GM19351 (cell line): Measurements from ENCODE around the gene WDR37.
A peak's percentile ranks its signal among the peaks of the same experiment; 100 is the strongest.
"Not testable (repeated sequence)": the region's sequence is repeated elsewhere in the genome, so short reads cannot be mapped to it uniquely, and the experiment has no call there.

Experiments used
- ATAC-seq: cut with Tn5 transposase; IDR thresholded peaks from one replicate; pipeline ENCODE4 v1.9.1; 2021; ENCODE audit warnings: mild to moderate bottlenecking, moderate library complexity; ENCODE audit not compliant: unreplicated experiment

The WDR37 gene

DNA sequence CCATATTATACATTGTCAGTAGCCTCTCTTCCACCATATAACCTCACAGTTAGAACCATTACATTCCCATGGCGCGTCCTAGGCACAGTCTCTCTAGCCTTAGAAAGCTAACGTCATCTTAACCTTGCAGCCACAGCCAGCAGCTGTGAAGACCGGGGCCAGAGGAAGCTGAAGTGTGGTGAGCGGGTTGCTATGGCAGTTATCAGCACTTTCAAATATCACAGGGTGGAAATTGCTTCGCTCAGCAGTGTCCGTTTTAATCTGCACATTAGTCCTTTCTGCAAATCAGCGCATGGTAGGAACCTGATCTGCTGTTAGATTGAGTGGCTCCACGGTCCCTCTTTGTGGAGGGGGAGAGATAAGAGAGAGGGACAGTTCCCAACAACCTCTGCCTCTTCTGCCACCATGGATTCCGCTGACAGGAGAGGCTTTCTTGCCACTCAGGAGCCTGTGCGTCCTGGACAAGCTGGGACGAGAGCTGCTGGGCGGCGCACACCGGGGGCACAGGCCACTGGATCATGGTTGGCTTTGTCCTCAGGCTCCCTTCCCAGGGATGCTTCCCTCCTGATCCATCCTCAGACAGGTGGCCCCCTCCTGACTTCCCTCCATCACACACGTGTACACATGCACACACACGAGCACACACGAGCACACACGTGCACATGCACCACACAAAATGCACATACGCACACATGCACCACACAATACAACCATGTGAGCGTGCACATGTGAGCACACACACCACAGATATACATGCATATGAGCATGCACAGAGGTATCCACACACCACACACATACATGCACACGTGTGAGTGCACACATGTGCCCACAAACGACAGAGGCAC is 93.8 kb downstream of the WDR37 start:
- ATAC-seq = no peak

DNA sequence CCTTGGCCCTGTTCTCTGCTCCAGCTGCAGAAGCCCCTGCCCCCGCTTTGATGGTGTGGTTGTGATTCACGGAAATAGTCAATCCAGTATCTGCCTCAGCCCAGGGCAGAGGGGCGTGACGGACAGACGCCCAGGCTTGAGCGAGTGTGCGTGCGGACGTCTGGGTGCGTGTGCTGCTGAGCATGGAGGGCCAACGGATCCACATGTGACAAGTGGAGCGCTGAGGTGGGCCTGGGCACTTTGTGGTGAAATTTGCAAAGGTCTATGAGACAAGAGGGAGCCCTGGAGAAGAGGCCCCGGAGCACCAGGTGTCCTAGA is 94.4 kb downstream of the WDR37 start:
- ATAC-seq = no peak

DNA sequence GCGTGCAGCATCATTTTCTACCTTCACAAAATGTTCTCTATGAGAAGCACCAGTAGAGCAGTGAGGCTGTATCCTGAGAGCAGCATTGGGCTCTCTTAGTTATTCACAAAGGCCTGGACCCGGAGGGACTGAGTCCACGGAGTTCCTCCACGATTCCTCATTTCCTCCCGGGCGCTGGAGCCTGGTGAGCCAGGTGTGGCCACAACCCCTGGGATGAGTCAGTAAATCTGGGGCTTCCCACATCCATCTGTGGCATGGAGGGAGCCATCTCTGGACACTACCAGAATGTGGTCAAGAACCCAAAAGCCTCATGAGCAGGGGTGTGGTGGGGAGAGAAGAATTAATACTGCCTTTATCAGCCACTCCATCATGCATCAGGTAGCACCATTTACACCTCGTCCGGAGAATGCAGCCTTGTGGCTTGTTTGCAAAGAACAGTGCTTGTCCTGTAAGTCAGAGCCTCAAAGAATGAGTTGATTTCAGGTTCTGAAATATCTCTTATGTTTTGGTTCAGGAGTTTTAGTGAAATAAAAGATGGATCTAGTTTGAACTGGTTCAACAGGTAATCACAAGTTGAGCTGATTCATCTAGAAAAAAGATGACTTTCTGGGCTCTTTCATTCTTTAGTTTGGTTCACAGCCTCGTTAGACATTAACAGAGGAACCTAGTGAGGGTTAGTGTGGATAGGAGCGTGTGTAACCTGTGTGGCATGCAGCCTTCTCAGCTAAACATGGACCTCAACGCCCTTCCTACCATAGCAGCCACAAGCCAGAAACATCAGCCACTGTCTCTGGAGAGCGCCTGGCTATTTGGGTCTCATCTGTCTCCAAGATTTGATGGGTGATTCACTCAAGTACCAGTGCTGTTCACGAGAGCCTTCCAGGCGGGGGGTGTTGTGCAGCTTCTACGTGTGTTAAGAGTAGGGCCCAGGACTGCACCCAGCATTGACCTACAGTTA is 95.2 kb downstream of the WDR37 start:
- ATAC-seq = no peak

DNA sequence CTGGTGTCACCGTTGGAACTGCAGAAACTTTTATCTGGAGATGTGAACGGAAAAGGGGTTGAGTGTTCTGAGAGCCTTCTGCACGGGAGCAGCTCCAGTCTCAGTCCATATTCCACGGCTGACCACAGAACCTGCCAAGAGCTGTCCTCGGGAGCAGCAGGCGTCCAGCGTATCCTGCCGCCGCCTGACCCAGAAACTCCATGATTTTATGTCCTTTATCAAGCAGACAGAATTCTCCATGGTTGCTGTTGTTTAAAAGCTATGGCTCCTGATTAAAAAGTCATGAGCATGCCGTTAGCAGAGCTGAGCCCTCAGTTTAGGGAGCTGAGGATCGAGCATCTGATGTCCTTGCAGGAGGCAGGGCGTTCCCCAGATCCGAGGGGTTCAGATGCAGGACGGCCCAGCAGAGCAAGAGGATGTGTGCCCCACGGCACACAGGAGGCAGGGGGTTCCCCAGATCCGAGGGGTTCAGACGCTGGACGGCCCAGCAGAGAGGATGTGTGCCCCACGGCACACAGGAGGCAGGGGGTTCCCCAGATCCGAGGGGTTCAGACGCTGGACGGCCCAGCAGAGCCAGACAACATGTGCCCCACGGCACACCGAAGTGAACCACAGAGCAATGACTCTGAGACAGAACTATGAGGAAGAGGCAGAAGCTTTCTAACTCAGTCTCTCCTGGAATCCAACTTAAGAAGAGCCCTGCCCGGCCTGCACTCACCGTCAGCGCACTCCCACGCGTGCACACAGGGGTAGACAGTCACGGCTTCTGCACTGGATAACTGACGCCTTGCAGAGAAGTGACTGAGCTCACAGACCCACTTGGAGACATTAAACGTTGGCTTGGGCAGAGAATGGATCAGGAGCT is 96.4 kb downstream of the WDR37 start:
- no peak for ATAC-seq

DNA sequence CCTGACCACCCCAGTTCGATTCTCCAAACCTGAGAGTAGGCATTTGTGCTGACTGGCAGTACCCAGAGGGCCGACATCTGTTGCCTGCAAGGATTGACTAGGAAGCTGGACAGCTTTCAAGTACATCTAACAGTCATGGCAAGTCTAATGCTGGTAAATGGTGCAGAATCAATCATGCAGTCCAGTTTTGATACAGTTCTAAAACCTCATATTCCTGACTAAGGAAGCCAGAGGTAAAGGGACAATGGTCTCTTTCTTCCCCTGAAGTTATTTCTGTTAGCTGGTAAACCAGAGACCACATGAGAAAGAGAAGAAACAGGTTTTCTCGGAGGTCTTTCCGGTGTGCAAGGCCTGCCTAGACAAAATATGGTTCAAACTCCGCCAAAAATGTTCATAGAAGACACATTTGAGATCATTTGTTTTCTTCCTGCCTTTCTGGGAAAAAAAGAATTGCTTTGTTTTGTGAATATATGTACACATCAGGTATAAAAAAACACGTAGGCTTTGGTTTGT is 97.1 kb downstream of the WDR37 start:
- no peak for ATAC-seq

DNA sequence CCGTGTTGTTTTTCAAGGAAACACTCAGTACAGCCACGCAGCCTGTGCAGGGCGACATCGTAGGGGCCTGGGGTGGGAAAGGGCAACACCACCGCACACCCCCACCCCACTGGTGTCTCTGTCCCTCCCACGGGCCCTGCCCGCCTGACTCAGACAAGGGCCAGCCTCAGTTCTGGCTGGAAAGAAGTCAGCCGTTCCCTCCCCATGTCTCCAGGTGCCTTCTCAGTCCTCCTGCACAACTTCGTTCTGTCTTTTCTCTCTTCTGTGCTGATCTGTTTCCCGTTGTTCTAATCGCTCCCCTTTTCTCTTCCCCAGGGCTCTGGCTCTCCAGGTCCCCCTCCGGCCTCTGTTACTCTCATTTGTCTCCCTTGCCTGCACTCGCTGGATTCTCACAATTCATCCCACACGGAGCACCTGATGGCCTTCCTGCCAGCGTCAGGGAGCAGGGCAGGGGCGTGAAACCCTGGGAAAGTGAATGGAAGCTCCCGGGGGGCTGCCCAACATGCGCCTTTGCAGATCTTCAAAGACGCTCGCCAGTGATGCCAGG is 97.7 kb downstream of the WDR37 start:
- ATAC-seq = no peak

DNA sequence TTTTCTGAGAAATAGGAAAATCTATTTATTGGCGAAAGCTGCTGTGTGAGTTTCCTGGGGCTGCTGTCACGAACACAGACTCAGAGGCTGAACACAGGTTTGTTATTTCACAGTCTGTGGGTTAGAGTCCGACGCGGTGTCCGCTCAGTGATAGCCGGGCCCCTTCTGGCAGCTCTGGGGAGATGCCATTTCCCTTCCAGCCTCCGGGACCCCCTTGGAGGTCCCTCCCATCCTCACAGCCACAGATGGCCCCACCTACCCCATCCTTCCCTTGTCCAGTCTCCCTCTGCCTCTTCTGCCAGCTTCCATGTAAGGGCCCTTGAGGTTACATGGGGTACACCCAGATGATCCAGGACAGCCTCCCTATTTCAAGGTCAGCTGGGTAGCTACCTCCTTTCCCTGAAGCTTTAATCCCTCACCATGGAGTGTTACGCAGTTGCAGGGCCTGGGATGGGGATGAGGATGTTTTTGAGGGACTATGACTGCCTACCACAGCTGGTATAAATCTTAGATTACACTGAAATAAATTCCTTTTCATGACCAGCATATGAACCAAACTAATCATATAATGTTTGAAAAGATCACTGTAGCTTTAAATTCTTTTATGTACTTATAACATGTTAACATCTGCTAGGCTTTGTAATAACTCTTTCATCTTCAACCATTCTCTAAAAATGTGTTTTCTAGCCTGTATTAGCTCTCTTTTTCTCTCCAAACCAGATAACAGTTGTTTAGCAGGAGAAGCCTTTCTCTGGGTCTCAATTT is 98.5 kb downstream of the WDR37 start:
- ATAC-seq = no peak

DNA sequence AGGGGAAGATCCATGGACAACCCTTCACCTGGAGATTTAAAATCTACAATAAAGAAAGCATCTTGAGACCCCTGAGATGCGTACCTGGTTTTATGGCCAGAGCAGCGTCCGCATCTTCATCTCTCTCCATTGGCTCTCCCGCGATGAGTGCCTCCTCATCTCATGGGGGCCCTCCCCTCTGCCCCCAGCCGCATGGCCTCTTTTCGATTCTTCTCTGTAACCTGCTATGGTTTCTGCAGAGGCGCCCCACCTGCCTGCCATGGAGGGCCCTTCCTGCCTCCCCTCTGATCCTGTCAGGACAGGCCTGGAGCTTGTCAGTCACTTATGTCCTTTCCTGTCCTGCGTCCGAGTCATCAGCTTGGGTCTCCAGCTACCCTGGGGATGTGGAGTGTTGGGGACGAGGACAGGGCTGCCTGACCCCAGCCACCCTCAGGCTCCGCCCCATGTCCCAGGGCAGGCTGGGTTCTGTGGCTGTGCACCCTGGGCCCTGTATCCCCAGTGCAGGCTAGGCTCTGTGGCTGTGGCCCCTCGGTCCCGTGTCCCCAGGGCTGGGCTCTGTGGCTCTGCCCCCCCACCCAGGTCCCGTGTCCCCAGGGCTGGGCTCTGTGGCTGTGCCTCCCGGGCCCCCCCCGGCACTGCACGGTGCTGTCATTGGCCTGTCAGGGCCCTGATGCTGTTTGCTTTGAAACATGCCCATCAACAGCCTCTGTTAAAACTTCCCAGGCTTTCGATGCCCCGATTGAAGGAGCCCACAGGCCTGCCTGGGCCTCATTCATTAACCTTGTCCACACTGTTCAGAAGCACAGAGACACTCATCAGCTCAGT is 99.8 kb downstream of the WDR37 start:
- no peak for ATAC-seq

DNA sequence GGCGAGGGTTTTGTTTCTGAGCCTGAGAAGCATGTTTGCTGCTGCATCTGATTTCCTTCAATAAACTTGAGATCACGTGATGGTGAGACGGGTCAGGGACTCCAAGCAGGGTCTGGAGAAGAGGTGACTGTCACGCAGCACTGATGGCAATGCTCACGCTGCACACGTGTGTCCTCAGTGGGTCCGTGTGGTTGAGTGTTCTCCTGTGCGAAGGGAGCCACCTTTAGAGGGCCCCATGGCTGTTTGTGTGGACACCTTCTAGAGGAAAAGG is 100.4 kb downstream of the WDR37 start:
- ATAC-seq = no peak

DNA sequence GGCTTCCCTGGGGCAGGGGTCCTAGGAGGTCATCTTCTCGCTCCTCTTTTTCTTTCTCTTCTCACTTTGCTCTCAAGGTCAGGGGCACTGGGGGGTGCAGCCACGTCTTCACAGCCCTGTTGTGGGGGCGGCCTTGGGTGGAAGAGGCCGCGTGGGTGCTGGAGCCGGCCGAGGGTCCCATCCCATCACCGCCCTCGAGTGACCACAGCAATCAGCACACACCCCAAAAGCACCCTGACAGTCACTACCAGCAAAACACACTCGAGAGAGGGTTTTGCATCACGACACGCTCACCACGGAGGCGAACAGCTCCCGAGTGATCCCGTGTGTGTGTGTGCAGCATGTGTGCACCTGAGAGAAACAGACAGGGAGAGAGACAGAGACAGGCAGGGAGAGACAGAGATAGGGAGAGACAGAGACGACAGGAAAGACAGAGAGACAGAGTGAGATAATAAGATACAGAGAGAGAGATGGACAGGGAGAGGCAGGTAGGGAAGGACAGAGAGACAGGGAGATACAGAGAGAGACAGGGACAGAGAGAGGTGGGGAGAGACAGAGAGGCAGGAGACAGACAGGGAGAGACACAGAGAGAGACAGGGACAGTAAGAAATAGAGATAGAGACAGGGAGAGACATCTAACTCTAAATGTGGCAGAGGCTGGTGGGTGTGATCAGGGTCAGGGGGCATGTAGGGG is 100.9 kb downstream of the WDR37 start:
- no peak for ATAC-seq

DNA sequence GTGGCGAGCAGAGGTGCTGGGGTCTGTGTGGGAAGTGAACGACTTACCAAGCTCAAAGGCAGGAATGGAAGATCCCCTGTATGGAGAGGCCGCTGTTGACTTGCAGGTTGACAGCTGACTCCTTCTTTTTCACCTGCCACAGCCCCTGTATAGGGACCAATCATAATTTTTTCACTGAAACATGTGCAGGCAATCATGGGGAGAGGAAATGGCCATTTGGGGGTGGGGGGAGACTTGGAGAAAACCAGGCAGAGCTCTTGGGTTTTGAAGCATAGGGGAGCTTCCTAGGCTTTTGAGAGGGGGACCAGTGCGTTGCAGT is 101.4 kb downstream of the WDR37 start:
- no peak for ATAC-seq

DNA sequence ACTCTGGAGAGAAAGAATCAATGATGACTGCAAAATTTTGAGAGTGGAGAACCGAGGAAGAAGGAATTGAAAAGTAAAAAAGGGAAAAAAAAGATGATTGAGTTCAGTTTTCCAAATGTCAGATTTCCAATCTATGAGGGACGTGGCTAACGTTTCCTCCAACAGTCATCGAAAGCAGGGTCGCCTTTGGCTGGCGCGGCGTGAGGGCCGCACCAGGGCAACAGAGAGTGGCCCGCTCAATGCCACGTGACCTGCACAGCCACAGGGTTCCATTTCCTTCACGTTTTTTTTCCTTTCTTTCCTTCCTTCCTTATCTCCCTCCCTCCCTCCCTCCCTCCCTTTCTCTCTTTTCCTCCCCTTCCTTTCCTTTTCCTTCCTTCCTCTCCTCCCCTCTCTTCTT is 101.9 kb downstream of the WDR37 start:
- no peak for ATAC-seq

DNA sequence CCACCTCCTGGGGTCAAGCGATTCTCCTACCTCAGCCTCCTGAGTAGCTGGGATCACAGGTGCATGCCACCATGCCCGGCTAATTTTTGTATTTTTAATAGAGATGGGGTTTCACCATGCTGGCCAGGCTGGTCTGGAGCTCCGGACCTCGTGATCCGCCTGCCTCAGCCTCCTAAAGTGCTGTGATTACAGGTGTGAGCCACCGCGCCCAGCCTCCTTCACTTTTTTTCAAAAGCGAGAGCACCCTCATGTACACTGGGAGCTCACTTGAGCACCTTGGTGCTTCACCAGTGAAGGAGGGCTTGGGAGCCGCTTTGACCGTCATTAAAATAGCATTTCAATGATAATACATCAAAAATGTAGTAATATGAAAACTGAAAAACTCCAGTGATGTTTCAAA is 102.4 kb downstream of the WDR37 start:
- ATAC-seq = not testable (repeated sequence)

DNA sequence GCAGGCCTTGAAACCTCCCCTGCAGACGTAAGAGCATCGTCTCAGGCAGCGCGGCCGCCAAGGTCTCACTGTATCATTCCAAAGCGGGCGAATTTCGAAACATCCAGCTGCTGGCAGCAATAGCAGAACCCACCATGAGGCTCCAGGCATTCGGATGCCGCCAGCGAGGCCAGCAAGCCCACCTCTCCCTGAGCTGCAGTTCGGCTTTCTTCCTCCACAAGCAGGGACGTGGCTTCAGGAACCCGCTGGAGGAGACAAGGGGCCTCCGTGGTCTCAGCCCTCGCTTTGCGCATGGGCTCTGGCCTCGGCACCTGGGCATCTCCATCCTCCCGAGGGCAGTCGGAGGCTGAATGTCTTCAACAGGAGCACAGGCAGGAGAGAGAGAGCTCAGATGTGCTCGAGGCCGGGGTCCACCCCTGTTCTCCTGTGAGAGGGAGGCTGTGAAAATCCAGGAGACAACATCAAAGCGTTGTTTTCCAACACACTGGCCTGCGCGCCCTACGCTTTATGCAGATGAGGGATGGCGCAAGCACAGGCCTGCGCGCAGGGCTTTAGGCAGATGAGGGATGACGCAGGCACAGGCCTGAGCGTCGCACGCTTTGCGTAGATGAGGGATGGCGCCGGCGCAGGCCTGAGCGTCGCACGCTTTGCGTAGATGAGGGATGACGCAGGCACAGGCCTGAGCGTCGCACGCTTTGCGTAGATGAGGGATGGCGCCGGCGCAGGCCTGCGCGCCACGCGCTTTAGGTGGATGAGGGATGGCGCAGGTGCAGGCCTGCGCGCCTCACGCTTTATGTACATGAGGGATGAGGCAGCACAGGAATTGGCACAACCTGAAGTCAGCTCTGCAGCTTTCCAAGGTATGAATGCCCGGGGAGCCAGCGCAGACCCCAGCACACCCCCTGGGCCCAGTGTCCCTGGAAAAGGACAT is 103.2 kb downstream of the WDR37 start:
- ATAC-seq = no peak

DNA sequence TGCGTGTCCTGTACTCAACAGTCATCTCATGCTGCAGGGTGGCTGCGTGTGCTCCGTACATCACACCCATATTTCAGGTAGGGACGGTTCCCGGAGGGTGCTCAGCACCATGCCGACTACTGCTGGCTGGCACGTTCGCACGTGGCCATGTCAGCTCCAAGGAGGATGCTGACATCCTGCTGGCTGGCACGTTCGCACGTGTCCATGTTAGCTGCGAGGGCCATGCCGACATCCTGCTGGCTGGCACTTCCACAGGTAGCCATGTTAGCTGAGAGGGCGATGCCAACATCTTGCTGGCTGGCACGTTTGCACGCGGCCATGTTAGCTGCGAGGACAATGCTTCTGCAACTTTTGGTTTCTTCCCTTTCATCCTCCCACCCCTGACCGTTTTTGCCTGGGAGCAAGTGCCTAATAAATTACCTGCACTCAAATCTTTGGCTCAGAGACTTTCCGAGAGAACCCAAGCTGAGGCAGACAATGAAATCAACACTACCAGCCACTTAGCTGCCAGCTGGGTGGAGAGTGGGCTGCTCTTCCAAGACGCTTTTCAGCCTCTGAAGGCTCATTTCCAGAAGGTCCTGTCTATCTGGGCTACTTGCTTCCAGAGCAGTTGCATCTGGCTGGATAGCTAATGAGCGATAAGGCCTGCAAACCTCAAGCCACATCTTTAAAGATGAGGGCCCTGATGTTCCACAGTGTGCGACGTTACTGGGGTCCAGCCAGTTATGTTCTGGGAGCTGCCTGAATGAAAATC is 104.6 kb downstream of the WDR37 start:
- ATAC-seq = peak; percentile 21

DNA sequence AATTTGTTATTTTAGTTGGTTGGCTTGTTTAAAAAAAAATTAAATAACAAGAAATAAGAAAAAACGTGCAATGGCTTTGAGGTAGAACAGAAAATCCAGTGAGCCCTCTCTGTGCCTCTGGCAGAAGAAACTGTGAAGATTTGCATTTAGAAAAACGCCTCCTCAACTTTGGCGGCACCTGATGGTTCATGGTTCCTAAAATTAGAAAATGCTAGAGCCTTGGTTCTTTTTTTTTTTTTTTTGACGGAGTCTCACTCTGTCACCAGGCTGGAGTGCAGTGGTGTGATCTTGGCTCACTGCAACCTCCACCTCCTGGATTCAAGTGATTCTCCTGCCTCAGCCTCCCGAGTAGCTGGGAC is 105.1 kb downstream of the WDR37 start:
- peak; percentile 85 for ATAC-seq
